ENCODE measurements around the gene OR52A1. TPM values are rescaled to one million over a fixed set of nuclear protein-coding genes. Genes with fewer than 3 reads are reported as not detected.

The OR52A1 gene
- total and polyA plus RNA-seq, 9 of the 15 experiments (the other 6 are each of a cell fraction or from before 2014, with no cell fraction given): under 0.01 to 0.33 (median 0.13) TPM; not detected in 3

DNA sequence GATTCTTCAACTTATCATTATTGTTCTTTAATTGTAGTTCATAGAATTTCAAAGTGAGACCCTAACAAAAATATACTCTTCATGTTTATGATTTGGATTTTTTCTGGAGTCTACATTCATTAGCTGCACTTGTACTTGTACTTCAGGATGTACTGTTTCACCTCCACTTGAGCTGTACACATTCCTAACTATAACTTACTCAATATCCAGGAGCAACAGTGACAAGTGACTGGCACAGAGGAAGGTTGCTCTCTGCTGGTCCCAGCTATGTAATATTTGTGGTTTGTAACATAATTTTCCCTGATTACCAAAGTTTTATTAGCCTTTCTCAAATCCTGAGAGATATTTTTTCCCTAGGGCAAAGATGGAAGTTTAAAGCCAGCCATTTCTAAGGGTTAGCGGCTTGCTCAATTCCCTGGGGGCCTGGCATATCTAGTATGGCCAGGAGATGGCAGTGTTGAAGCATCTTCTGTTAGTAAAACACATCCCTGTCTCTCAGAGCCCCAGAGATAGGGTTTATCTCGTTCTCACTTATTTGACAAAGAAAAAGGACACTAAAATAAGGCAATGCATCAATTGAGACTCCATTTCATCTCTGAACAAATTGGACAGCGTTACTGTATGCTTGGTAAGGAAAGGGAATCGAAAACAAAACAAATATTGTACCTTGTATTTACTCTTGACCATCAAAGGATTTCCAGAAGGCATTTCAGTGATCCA is 30.6 kb downstream of the OR52A1 start (continued):
- TF ChIP-seq, protein P1, sequence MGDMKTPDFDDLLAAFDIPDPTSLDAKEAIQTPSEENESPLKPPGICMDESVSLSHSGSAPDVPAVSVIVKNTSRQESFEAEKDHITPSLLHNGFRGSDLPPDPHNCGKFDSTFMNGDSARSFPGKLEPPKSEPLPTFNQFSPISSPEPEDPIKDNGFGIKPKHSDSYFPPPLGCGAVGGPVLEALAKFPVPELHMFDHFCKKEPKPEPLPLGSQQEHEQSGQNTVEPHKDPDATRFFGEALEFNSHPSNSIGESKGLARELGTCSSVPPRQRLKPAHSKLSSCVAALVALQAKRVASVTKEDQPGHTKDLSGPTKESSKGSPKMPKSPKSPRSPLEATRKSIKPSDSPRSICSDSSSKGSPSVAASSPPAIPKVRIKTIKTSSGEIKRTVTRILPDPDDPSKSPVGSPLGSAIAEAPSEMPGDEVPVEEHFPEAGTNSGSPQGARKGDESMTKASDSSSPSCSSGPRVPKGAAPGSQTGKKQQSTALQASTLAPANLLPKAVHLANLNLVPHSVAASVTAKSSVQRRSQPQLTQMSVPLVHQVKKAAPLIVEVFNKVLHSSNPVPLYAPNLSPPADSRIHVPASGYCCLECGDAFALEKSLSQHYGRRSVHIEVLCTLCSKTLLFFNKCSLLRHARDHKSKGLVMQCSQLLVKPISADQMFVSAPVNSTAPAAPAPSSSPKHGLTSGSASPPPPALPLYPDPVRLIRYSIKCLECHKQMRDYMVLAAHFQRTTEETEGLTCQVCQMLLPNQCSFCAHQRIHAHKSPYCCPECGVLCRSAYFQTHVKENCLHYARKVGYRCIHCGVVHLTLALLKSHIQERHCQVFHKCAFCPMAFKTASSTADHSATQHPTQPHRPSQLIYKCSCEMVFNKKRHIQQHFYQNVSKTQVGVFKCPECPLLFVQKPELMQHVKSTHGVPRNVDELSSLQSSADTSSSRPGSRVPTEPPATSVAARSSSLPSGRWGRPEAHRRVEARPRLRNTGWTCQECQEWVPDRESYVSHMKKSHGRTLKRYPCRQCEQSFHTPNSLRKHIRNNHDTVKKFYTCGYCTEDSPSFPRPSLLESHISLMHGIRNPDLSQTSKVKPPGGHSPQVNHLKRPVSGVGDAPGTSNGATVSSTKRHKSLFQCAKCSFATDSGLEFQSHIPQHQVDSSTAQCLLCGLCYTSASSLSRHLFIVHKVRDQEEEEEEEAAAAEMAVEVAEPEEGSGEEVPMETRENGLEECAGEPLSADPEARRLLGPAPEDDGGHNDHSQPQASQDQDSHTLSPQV (IDR thresholded peaks at IDR 0.05): peak; percentile 59; the same call in 1 of the 2 replicates
- no peak for TF ChIP-seq SRSF9 (IDR thresholded peaks at IDR 0.05; ENCODE audit: borderline replicate concordance, low read depth, low read length)
- TF ChIP-seq CREBBP (IDR thresholded peaks at IDR 0.05; ENCODE audit: low read depth, low read length): no peak
- TF ChIP-seq CBFA2T2 (conservative IDR thresholded peaks at IDR 0.05): no peak
- TF ChIP-seq, protein P2, sequence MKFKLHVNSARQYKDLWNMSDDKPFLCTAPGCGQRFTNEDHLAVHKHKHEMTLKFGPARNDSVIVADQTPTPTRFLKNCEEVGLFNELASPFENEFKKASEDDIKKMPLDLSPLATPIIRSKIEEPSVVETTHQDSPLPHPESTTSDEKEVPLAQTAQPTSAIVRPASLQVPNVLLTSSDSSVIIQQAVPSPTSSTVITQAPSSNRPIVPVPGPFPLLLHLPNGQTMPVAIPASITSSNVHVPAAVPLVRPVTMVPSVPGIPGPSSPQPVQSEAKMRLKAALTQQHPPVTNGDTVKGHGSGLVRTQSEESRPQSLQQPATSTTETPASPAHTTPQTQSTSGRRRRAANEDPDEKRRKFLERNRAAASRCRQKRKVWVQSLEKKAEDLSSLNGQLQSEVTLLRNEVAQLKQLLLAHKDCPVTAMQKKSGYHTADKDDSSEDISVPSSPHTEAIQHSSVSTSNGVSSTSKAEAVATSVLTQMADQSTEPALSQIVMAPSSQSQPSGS (CRISPR knock-in tag; IDR thresholded peaks at IDR 0.05): no peak
- no peak for TF ChIP-seq MCM2 (IDR thresholded peaks at IDR 0.05; ENCODE audit: low read depth)
- TF ChIP-seq, protein P3, sequence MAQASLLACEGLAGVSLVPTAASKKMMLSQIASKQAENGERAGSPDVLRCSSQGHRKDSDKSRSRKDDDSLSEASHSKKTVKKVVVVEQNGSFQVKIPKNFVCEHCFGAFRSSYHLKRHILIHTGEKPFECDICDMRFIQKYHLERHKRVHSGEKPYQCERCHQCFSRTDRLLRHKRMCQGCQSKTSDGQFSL (CRISPR knock-in tag; IDR thresholded peaks at IDR 0.05): no peak
- TF ChIP-seq, protein P3 (tag; IDR thresholded peaks at IDR 0.05): no peak
- TF ChIP-seq CBX8 (IDR thresholded peaks at IDR 0.05; ENCODE audit: borderline replicate concordance, extremely low read depth, low read depth, low read length, poor library complexity, severe bottlenecking): no peak
- TF ChIP-seq, protein P4, sequence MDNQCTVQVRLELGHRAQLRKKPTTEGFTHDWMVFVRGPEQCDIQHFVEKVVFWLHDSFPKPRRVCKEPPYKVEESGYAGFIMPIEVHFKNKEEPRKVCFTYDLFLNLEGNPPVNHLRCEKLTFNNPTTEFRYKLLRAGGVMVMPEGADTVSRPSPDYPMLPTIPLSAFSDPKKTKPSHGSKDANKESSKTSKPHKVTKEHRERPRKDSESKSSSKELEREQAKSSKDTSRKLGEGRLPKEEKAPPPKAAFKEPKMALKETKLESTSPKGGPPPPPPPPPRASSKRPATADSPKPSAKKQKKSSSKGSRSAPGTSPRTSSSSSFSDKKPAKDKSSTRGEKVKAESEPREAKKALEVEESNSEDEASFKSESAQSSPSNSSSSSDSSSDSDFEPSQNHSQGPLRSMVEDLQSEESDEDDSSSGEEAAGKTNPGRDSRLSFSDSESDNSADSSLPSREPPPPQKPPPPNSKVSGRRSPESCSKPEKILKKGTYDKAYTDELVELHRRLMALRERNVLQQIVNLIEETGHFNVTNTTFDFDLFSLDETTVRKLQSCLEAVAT (IDR thresholded peaks at IDR 0.05): no peak
- TF ChIP-seq RFX5 (IDR thresholded peaks at IDR 0.05; ENCODE audit: low read depth, low read length): no peak
- TF ChIP-seq NCOR1 (IDR thresholded peaks at IDR 0.05): no peak
- TF ChIP-seq, protein P5, sequence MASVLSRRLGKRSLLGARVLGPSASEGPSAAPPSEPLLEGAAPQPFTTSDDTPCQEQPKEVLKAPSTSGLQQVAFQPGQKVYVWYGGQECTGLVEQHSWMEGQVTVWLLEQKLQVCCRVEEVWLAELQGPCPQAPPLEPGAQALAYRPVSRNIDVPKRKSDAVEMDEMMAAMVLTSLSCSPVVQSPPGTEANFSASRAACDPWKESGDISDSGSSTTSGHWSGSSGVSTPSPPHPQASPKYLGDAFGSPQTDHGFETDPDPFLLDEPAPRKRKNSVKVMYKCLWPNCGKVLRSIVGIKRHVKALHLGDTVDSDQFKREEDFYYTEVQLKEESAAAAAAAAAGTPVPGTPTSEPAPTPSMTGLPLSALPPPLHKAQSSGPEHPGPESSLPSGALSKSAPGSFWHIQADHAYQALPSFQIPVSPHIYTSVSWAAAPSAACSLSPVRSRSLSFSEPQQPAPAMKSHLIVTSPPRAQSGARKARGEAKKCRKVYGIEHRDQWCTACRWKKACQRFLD (CRISPR knock-in tag; IDR thresholded peaks at IDR 0.05): no peak
- peak; percentile 29; the same call in 1 of the 2 replicates for TF ChIP-seq NBN (IDR thresholded peaks at IDR 0.05; ENCODE audit: low read depth)
- TF ChIP-seq NR4A1 (CRISPR knock-in tag; IDR thresholded peaks at IDR 0.05): no peak
- peak; percentile 39; the same call in 1 of the 2 replicates for TF ChIP-seq NR4A1 (tag; IDR thresholded peaks at IDR 0.05)
- no peak for TF ChIP-seq ZNF717 (CRISPR knock-in tag; IDR thresholded peaks at IDR 0.05)
- TF ChIP-seq CC2D1A (IDR thresholded peaks at IDR 0.05): peak; percentile 82; the same call in 1 of the 2 replicates
- 0 out of 2 replicates have a peak, but pooled peaks have one; percentile 17 for TF ChIP-seq HCFC1 (IDR thresholded peaks at IDR 0.05; ENCODE audit: low read depth, low read length)
